ENCODE measurements around the gene PLEKHA4. TPM values are rescaled to one million over a fixed set of nuclear protein-coding genes. Genes with fewer than 3 reads are reported as not detected.
A peak's percentile ranks its signal among the peaks of the same experiment; 100 is the strongest.

The PLEKHA4 gene
- total and polyA plus RNA-seq, 9 of the 15 experiments (the other 6 are each of a cell fraction or from before 2014, with no cell fraction given): 0.07 to 30.8 (median 11.4) TPM

DNA sequence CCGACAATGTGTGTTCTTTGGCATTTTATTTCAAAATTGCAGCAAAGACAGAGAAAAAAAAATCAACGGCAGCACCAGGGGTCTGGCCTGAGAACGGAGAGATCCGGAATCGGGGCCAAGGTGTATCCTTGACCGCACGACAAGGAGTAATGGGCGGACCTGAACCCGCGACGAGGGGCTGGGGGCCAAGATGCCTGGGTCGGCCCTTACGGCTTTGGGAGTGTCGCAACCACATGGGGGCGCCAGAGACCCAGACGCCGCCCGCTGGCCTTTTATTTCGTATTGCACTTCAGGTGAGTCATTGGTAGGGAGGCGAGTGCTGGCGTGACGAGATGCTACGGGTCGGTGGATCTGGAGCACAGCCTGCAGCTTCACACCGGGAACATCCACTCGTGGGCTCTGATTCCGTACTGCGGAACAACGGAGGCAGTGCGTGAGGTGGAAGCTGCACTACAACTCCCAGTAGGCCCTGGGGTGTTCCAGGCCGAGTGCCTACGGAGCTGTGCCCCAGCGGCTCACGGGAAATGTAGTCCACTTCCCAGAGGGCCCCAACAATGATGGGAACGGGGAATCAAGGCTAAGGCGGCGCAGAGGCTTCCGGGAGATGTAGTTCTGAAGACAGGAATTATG lies 73.2 kb downstream of the PLEKHA4 start (continued):
- TF ChIP-seq POU5F1 (IDR thresholded peaks at IDR 0.05; ENCODE audit: borderline replicate concordance, low read depth, low read length, partially characterized antibody) (peak; percentile 70), HDAC3 (IDR thresholded peaks at IDR 0.05; ENCODE audit: borderline replicate concordance, partially characterized antibody) (no peak), TEAD2 (tag; IDR thresholded peaks at IDR 0.05) (no peak), ZC3H8 (IDR thresholded peaks at IDR 0.05) (no peak), ZNF830 (CRISPR knock-in tag; IDR thresholded peaks at IDR 0.05) (no peak), ZNF780A (CRISPR knock-in tag; IDR thresholded peaks at IDR 0.05) (no peak), ZNF175 (CRISPR knock-in tag; IDR thresholded peaks at IDR 0.05; ENCODE audit: low read depth) (peak; percentile 95), ZNF507 (tag; conservative IDR thresholded peaks at IDR 0.05) (no peak), POLR2G (IDR thresholded peaks at IDR 0.05; ENCODE audit: low read depth, low read length) (peak; percentile 67), ZNF699 (CRISPR knock-in tag; IDR thresholded peaks at IDR 0.05; ENCODE audit: insufficient replicate concordance) (no peak), SRSF7 (optimal IDR thresholded peaks at IDR 0.05; ENCODE audit: low read depth, low read length) (no peak), ZNF280A (IDR thresholded peaks at IDR 0.05; ENCODE audit: low read depth, partially characterized antibody) (no peak), THRAP3 (IDR thresholded peaks at IDR 0.05; ENCODE audit: borderline replicate concordance) (peak; percentile 45; the same call in 1 of the 2 replicates), ZHX1 (conservative IDR thresholded peaks at IDR 0.05; ENCODE audit: low read length) (no peak), SREBF2 (CRISPR knock-in tag; IDR thresholded peaks at IDR 0.05) (no peak), YY1 (IDR thresholded peaks at IDR 0.05; ENCODE audit: borderline replicate concordance in 1 of 3, control insufficient read depth in 1 of 3, extremely low read depth in 1 of 3, insufficient read depth in 3 of 3, insufficient read length in 1 of 3, insufficient replicate concordance in 2 of 3, low read depth in 1 of 3, low read length in 2 of 3) (peak in 2 of 3 experiments; percentile 77 to 85), RBM22 (IDR thresholded peaks at IDR 0.05; ENCODE audit: low read depth, low read length, poor library complexity, severe bottlenecking) (no peak), MCM5 (IDR thresholded peaks at IDR 0.05; ENCODE audit: low read depth) (no peak)
- TF ChIP-seq, protein P1, sequence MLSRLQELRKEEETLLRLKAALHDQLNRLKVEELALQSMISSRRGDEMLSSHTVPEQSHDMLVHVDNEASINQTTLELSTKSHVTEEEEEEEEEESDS (CRISPR knock-in tag; IDR thresholded peaks at IDR 0.05): no peak
- TF ChIP-seq, protein P2, sequence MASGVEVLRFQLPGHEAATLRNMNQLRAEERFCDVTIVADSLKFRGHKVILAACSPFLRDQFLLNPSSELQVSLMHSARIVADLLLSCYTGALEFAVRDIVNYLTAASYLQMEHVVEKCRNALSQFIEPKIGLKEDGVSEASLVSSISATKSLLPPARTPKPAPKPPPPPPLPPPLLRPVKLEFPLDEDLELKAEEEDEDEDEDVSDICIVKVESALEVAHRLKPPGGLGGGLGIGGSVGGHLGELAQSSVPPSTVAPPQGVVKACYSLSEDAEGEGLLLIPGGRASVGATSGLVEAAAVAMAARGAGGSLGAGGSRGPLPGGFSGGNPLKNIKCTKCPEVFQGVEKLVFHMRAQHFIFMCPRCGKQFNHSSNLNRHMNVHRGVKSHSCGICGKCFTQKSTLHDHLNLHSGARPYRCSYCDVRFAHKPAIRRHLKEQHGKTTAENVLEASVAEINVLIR (CRISPR knock-in tag; IDR thresholded peaks at IDR 0.05): peak; percentile 33; the same call in 1 of the 2 replicates
- TF ChIP-seq, protein P3, sequence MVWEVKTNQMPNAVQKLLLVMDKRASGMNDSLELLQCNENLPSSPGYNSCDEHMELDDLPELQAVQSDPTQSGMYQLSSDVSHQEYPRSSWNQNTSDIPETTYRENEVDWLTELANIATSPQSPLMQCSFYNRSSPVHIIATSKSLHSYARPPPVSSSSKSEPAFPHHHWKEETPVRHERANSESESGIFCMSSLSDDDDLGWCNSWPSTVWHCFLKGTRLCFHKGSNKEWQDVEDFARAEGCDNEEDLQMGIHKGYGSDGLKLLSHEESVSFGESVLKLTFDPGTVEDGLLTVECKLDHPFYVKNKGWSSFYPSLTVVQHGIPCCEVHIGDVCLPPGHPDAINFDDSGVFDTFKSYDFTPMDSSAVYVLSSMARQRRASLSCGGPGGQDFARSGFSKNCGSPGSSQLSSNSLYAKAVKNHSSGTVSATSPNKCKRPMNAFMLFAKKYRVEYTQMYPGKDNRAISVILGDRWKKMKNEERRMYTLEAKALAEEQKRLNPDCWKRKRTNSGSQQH (CRISPR knock-in tag; IDR thresholded peaks at IDR 0.05): no peak
